ENCODE measurements around the gene KCNQ4. TPM values are rescaled to one million over a fixed set of nuclear protein-coding genes. Genes with fewer than 3 reads are reported as not detected.

KCNQ4 gene
- total RNA-seq, 4 donors from 2014 or later: 1.1 to 3.8 (median 1.5) TPM

DNA sequence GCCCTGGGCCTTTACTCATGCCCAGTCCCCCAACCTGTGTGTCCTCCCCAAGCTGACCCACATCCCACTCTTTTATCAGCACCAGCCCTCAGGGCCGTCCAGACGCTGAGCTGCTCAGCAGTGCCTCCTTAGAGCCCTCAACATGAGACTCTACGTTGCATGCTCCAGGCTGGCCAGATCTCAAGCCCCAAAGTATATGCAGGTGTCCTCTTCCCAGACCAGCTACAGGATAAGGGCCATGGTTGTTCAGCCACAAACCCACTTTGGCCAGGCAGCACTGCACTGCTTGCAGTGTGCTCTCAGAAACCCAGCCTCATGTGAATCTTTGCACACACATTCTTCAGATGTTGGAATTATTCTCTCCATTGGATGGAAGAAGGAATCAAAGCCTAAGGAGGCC lies 72.5 kb downstream of the KCNQ4 start:
- WGBS: 90% methylated on average over 3 of the region's 3 CpGs
- no peak overlapping the region for H3K27ac ChIP-seq
- TF ChIP-seq, protein P1, sequence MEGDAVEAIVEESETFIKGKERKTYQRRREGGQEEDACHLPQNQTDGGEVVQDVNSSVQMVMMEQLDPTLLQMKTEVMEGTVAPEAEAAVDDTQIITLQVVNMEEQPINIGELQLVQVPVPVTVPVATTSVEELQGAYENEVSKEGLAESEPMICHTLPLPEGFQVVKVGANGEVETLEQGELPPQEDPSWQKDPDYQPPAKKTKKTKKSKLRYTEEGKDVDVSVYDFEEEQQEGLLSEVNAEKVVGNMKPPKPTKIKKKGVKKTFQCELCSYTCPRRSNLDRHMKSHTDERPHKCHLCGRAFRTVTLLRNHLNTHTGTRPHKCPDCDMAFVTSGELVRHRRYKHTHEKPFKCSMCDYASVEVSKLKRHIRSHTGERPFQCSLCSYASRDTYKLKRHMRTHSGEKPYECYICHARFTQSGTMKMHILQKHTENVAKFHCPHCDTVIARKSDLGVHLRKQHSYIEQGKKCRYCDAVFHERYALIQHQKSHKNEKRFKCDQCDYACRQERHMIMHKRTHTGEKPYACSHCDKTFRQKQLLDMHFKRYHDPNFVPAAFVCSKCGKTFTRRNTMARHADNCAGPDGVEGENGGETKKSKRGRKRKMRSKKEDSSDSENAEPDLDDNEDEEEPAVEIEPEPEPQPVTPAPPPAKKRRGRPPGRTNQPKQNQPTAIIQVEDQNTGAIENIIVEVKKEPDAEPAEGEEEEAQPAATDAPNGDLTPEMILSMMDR (IDR thresholded peaks at IDR 0.05): no peak
- TF ChIP-seq POLR2AphosphoS5 (IDR thresholded peaks at IDR 0.05): no peak
- TF ChIP-seq EP300 (IDR thresholded peaks at IDR 0.05): no peak
- no peak for TF ChIP-seq POLR2A (IDR thresholded peaks at IDR 0.05)

DNA sequence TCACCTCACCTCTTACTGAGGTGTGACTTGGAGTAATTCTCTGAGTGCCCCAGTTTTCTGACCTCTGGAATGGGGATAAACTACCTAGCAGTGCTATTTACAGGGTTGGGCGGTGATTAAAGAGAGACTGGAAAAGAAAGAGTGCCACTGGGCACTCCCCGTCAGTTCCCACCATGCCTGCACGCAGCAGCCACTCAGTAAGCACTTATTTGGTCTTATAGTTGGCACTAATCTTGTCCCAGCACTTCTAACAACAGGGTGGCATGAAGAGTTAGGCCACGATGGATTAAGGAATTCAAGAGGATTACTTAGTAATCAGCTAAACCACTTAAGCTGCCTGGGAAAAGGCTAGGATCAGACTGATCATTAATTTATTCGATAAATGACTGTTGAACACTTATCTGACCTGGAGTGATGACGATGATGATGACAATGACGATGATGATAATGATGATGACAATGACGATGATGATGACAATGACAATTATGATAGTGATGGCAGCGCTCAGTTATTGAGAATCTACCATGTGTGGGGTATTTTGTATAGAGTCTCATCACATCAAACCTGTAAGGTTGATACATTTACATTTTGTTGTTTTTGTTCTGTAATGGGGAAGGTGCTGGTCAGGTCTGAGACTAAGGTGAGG lies 73.2 kb downstream of the KCNQ4 start:
- H3K9me3 ChIP-seq: no peaks in the 10 kb centered on the region
- TF ChIP-seq, protein P1 (IDR thresholded peaks at IDR 0.05): no peak
- no peak for TF ChIP-seq EP300 (IDR thresholded peaks at IDR 0.05)
- TF ChIP-seq POLR2AphosphoS5 (IDR thresholded peaks at IDR 0.05): no peak
- TF ChIP-seq POLR2A (IDR thresholded peaks at IDR 0.05): no peak
- WGBS: 94% methylated on average over 9 of the region's 9 CpGs
- no peak overlapping the region for H3K27ac ChIP-seq
- peaks cover 31% of the 10 kb centered on the region for H3K4me1 ChIP-seq
- H3K27me3 ChIP-seq: no peaks in the 10 kb centered on the region
- no peaks in the 10 kb centered on the region for H3K36me3 ChIP-seq
- no peak for DNase-seq (ENCODE audit: low spot score in 2 of 2)
- H3K4me3 ChIP-seq: no peak overlapping the region

More for the DNA sequence above, 72.5 kb downstream of the KCNQ4 start:
- no peak for DNase-seq (ENCODE audit: low spot score in 2 of 2)
- peaks cover 27% of the 10 kb centered on the region for H3K4me1 ChIP-seq
- H3K9me3 ChIP-seq: no peaks in the 10 kb centered on the region
- H3K36me3 ChIP-seq: no peaks in the 10 kb centered on the region
- H3K27me3 ChIP-seq: no peaks in the 10 kb centered on the region
- no peak overlapping the region for H3K4me3 ChIP-seq

DNA sequence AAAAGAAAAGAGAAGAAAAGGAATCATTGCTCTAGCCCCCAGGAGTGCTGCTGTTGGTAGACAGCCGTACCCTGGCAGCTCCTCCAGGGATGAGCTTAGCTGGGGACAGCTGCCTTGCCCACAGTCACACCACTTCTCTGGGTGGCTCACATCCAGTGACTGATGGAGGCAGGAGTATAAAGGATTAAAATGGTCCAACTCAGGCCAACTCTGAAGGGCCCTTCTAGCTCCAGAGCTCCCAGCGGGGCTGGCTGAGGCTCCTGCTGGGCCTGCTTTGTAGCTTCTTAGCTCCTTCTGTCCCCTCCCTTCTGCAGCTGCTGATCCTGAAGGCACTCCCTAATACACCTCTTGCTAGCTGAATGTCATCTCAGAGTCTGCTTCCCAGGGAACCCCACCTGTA lies 74.2 kb downstream of the KCNQ4 start:
- Histone ChIP-seq H3K36me3 (no peaks in the 10 kb centered on the region), H3K9me3 (no peaks in the 10 kb centered on the region), H3K4me1 (peaks cover 37% of the 10 kb centered on the region), H3K27ac (no peak overlapping the region), H3K27me3 (no peaks in the 10 kb centered on the region), H3K4me3 (no peak overlapping the region)
- no peak for TF ChIP-seq EP300 (IDR thresholded peaks at IDR 0.05)
- no peak for TF ChIP-seq POLR2A (IDR thresholded peaks at IDR 0.05)
- TF ChIP-seq, protein P1 (IDR thresholded peaks at IDR 0.05): no peak
- no peak for TF ChIP-seq POLR2AphosphoS5 (IDR thresholded peaks at IDR 0.05)
- no peak for DNase-seq (ENCODE audit: low spot score in 2 of 2)
- 73% methylated on average over 1 of the region's 2 CpGs for WGBS

DNA sequence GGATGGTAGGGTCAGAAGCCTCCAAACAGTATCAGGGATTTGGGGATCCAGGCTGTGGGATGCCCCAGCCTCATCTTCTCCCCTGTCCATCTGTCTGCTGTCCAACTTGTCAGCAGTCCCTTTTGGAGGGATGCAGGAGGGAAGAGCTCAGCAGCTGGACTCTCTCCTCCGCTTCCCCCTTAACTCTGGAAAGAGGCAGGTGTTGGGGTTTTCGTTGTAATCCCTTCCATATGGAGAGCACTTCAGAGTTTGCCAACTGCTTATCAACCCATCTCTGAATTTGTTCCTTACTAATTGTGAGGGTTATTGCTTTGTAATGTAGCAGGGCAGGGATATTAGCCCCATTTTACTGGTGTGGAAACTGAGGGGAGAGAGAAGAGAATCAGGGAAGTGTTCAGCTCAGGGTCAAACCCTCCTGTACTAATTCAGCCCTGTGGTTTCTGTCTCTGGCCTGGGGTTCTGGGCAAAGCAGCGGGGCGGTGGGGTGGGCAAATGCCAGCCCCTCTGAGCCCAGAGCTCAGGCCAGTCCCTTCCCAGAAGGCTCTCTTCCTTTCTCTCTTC lies 75.3 kb downstream of the KCNQ4 start:
- Histone ChIP-seq H3K4me1 (peaks cover 46% of the 10 kb centered on the region), H3K4me3 (no peak overlapping the region), H3K27ac (peak overlapping the region; percentile 40), H3K9me3 (no peaks in the 10 kb centered on the region), H3K36me3 (no peaks in the 10 kb centered on the region), H3K27me3 (no peaks in the 10 kb centered on the region)
- TF ChIP-seq EP300 (IDR thresholded peaks at IDR 0.05) (no peak), POLR2A (IDR thresholded peaks at IDR 0.05) (no peak), POLR2AphosphoS5 (IDR thresholded peaks at IDR 0.05) (no peak)
- TF ChIP-seq, protein P1 (IDR thresholded peaks at IDR 0.05): no peak
- no peak for DNase-seq (ENCODE audit: low spot score in 2 of 2)
- 86% methylated on average over 4 of the region's 4 CpGs for WGBS

DNA sequence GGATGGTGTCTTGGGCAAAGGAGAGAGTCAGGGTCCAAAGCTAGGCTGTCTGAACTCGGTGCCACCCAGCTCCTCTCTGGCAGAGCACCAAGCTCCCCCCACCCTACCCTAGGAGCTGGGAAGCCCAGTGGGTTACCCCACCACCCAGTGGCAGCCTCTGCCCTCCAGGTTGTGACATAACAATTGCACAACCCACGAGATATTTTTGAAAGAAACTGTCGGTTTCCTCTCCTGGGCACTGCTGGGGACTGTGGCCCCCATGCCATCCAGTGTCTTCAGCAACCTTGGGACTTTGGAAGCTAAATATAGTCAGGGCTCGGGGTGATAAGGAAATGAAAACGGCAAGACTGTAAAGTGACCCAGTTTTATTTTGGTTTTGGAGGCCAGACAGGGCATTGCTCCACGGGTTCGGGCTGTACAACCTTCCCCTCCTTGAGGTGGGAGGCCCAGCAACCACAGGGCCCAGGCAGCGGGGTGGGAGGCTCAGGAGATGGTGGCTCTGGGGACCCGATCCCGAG lies 77.2 kb downstream of the KCNQ4 start:
- peaks cover 46% of the 10 kb centered on the region for H3K4me1 ChIP-seq
- H3K27me3 ChIP-seq: no peaks in the 10 kb centered on the region
- DNase-seq (ENCODE audit: low spot score in 2 of 2): no peak
- peak overlapping the region; percentile 94 for H3K4me3 ChIP-seq
- H3K9me3 ChIP-seq: no peaks in the 10 kb centered on the region
- H3K27ac ChIP-seq: peak overlapping the region; percentile 92
- no peaks in the 10 kb centered on the region for H3K36me3 ChIP-seq
- WGBS: 21% methylated on average over 6 of the region's 10 CpGs
- TF ChIP-seq POLR2AphosphoS5 (IDR thresholded peaks at IDR 0.05) (no peak), POLR2A (IDR thresholded peaks at IDR 0.05) (no peak), EP300 (IDR thresholded peaks at IDR 0.05) (no peak)
- TF ChIP-seq, protein P1 (IDR thresholded peaks at IDR 0.05): no peak
